GM08714 (cell line): Measurements from ENCODE around the gene ZNF709.
"Not testable (repeated sequence)": the region's sequence is repeated elsewhere in the genome, so short reads cannot be mapped to it uniquely, and the experiment has no call there.

Experiments used
- H3K4me3 ChIP-seq: fragments of 200-500 bp; sonication (Bioruptor generic); 2 replicates; pipeline ENCODE4 v1.5.1; 2014; ENCODE audit warnings: mild to moderate bottlenecking, low read length, inconsistent platforms
- ZNF274 ChIP-seq: IDR thresholded peaks from 2 replicates; pipeline ENCODE4 v1.6.1; 2012; ENCODE audit warnings: mild to moderate bottlenecking, low read depth, low read length

The ZNF709 gene

DNA sequence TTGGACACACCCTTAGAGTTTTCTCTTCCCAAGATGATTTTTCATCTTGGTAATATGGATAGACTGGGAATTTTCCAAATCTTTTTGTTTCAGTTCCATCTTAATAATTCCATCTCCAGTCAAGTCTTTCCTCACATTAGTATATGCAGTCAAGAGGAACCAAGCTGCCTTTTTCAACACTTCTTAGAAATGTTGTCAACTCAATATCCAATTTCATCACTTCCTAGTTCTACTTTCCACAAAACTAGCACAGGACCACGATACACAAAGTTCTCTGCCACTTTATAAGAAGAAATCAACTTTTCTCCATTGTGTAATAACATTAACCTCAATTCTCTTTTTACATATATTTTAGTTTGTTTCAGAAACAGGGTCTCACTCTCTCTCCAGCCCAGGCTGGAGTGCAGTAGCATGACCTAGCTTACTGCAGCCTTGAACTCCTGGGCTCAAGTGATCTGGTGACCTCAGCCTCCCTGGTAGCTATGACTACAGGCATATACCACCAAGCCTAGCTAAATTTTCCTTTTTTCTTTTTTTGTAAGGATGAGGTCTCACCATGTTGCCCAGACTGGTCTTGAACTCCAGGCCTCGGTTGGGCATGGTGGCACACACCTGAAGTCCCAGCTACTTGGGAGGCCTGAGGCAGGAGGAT lies 59.3 kb downstream of the ZNF709 start:
- H3K4me3 ChIP-seq: no peak overlapping the region
- TF ChIP-seq ZNF274: no peak

DNA sequence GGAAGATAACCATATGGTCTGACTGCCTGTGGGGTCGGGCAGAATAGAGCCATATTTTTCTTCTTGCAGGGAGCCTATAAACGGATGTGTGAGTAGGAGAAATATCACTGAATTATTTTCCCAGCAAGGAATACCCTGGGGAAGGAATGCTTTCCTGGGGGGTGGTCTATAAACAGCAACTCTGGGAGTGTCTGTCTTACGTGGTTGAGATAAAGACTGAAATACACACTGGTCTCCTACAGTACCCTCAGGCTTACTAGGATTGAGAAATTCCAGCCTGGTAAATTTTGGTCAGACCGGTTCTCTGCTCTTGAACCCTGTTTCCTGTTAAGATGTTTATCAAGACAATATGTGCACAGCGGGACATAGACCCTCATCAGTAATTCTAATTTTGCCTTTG lies 67.3 kb downstream of the ZNF709 start:
- H3K4me3 ChIP-seq: not testable (repeated sequence)

DNA sequence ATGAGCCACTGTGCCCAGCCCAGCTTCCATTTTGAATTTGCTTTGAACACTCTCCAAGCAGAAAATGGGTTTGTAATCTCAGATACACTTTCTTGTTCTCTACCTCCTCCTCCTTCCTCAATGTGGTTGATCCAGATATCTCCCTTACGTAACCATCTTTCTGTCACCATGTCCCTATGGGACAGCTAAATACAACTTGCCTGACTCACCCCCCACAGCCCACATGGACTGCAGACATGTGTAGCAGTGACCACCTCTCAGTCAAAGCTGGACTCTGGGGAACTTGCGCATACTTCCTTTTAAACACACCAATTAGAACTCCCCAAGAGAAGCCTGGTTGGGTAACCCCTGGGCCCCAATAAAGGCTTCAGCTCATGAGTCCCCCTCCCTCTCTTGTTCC lies 72.7 kb downstream of the ZNF709 start:
- no peak overlapping the region for H3K4me3 ChIP-seq
- no peak for TF ChIP-seq ZNF274
